ENCODE data around the gene TRPM2. TPM values are rescaled to one million over a fixed set of nuclear protein-coding genes. Genes with fewer than 3 reads are reported as not detected.

TRPM2 gene
- total RNA-seq, 1 experiment from 2014 or later: 0.26 TPM

DNA sequence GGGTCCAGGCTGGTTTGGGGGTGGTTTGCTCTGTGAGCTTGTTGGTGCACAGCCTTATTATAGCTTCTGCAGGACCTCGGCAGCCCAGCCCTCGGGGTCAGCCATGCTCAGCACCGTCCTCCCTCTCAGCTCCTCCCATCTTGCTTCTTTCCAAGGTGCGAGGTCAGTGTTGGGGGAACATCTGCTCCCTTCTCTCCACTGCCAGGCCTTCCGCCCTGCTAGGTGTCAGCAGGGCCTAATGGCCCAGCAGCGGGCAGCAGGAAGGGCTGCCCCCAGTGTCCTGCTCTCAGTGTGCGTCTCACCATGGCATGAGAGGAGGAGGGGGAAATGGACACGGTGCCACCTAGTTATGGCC, 65.4 kb downstream of the TRPM2 start:
- Histone ChIP-seq H3K9me3 (ENCODE audit: control insufficient read depth, insufficient read depth, low read depth, low read length) (no peaks in the 10 kb centered on the region), H3K27ac (ENCODE audit: low read length) (no peak overlapping the region), H3K4me3 (ENCODE audit: low read depth in 2 of 2, low read length in 2 of 2) (no peak overlapping the region), H3K27me3 (ENCODE audit: control insufficient read depth, insufficient read depth, low read length) (no peaks in the 10 kb centered on the region), H3K36me3 (ENCODE audit: control insufficient read depth, insufficient read depth, low read length) (no peaks in the 10 kb centered on the region), H3K4me1 (ENCODE audit: control insufficient read depth, insufficient read depth, low read length) (no peaks in the 10 kb centered on the region)
- intact Hi-C loops (cut with micrococcal nuclease; ENCODE audit: unreplicated experiment): no loop called here
- no TSS peak for BruUV-seq (replicated peaks)
- CTCF ChIA-PET: no interaction called here
- TF ChIP-seq SIN3A (IDR thresholded peaks at IDR 0.05; ENCODE audit: borderline replicate concordance, insufficient read depth, low read depth, low read length) (no peak), POLR2AphosphoS5 (IDR thresholded peaks at IDR 0.05; ENCODE audit: low read depth, low read length) (no peak), TCF7L2 (IDR thresholded peaks at IDR 0.05; ENCODE audit: low read depth, low read length) (no peak)
- TF ChIP-seq, protein P1, sequence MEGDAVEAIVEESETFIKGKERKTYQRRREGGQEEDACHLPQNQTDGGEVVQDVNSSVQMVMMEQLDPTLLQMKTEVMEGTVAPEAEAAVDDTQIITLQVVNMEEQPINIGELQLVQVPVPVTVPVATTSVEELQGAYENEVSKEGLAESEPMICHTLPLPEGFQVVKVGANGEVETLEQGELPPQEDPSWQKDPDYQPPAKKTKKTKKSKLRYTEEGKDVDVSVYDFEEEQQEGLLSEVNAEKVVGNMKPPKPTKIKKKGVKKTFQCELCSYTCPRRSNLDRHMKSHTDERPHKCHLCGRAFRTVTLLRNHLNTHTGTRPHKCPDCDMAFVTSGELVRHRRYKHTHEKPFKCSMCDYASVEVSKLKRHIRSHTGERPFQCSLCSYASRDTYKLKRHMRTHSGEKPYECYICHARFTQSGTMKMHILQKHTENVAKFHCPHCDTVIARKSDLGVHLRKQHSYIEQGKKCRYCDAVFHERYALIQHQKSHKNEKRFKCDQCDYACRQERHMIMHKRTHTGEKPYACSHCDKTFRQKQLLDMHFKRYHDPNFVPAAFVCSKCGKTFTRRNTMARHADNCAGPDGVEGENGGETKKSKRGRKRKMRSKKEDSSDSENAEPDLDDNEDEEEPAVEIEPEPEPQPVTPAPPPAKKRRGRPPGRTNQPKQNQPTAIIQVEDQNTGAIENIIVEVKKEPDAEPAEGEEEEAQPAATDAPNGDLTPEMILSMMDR (IDR thresholded peaks at IDR 0.05): no peak
- TF ChIP-seq, protein P2, sequence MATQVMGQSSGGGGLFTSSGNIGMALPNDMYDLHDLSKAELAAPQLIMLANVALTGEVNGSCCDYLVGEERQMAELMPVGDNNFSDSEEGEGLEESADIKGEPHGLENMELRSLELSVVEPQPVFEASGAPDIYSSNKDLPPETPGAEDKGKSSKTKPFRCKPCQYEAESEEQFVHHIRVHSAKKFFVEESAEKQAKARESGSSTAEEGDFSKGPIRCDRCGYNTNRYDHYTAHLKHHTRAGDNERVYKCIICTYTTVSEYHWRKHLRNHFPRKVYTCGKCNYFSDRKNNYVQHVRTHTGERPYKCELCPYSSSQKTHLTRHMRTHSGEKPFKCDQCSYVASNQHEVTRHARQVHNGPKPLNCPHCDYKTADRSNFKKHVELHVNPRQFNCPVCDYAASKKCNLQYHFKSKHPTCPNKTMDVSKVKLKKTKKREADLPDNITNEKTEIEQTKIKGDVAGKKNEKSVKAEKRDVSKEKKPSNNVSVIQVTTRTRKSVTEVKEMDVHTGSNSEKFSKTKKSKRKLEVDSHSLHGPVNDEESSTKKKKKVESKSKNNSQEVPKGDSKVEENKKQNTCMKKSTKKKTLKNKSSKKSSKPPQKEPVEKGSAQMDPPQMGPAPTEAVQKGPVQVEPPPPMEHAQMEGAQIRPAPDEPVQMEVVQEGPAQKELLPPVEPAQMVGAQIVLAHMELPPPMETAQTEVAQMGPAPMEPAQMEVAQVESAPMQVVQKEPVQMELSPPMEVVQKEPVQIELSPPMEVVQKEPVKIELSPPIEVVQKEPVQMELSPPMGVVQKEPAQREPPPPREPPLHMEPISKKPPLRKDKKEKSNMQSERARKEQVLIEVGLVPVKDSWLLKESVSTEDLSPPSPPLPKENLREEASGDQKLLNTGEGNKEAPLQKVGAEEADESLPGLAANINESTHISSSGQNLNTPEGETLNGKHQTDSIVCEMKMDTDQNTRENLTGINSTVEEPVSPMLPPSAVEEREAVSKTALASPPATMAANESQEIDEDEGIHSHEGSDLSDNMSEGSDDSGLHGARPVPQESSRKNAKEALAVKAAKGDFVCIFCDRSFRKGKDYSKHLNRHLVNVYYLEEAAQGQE (IDR thresholded peaks at IDR 0.05; ENCODE audit: insufficient read depth in 1 of 2, low read depth in 2 of 2, low read length in 1 of 2): no peak
- DNase-seq (ENCODE audit: low read depth, low spot score) (no peak), ATAC-seq (no peak)
- POLR2A ChIA-PET: no interaction called here
- in situ Hi-C loops (cut with HindIII; ENCODE audit: low pct_unique_long_range_greater_than_20kb, low sequenced_read_pairs): no loop called here

- intact Hi-C loops (cut with micrococcal nuclease; ENCODE audit: unreplicated experiment) (no loop called here), in situ Hi-C loops (cut with HindIII; ENCODE audit: low pct_unique_long_range_greater_than_20kb, low sequenced_read_pairs) (no loop called here)
- no peak overlapping the region for H3K27ac ChIP-seq (ENCODE audit: low read length)
- no peaks in the 10 kb centered on the region for H3K9me3 ChIP-seq (ENCODE audit: control insufficient read depth, insufficient read depth, low read depth, low read length)
- no peaks in the 10 kb centered on the region for H3K36me3 ChIP-seq (ENCODE audit: control insufficient read depth, insufficient read depth, low read length)
- no peaks in the 10 kb centered on the region for H3K4me1 ChIP-seq (ENCODE audit: control insufficient read depth, insufficient read depth, low read length)
- no peak for ATAC-seq
- TF ChIP-seq POLR2AphosphoS5 (IDR thresholded peaks at IDR 0.05; ENCODE audit: low read depth, low read length) (no peak), TCF7L2 (IDR thresholded peaks at IDR 0.05; ENCODE audit: low read depth, low read length) (no peak), SIN3A (IDR thresholded peaks at IDR 0.05; ENCODE audit: borderline replicate concordance, insufficient read depth, low read depth, low read length) (no peak)
- TF ChIP-seq, protein P1 (IDR thresholded peaks at IDR 0.05): no peak
- TF ChIP-seq, protein P2 (IDR thresholded peaks at IDR 0.05; ENCODE audit: insufficient read depth in 1 of 2, low read depth in 2 of 2, low read length in 1 of 2): no peak
- H3K4me3 ChIP-seq (ENCODE audit: low read depth in 2 of 2, low read length in 2 of 2): no peak overlapping the region
- no TSS peak for BruUV-seq (replicated peaks)
- H3K27me3 ChIP-seq (ENCODE audit: control insufficient read depth, insufficient read depth, low read length): no peaks in the 10 kb centered on the region
- ChIA-PET POLR2A (no interaction called here), CTCF (no interaction called here)
- DNase-seq (ENCODE audit: low read depth, low spot score): no peak
Measured at GRCh38 chr21:44419679-44420078, 66.3 kb downstream of the TRPM2 start.
